Measurements from ENCODE around the gene RINL.

Gene RINL

GRCh38 chr19:38877781-38878574, at the start of gene RINL:
TSS of gene RINL (minus strand) at chr19:38878275. CDS start at chr19:38876742, 1,533 bp downstream.
- DNase-seq (ENCODE audit: low read depth): no peak

GRCh38 chr19:38924388-38924787, 46.3 kb upstream of the RINL start:
- no peak for DNase-seq (ENCODE audit: low read depth)

GRCh38 chr19:38922482-38922881, 44.4 kb upstream of the RINL start:
- no peak for DNase-seq (ENCODE audit: low read depth)

GRCh38 chr19:38921420-38922274, 43.6 kb upstream of the RINL start:
- no peak for DNase-seq (ENCODE audit: low read depth)

GRCh38 chr19:38920602-38921419, 42.7 kb upstream of the RINL start:
- DNase-seq (ENCODE audit: low read depth): no peak

- DNase-seq (ENCODE audit: low read depth): no peak
Observed at GRCh38 chr19:38919837-38920601, 41.9 kb upstream of the RINL start.

- DNase-seq (ENCODE audit: low read depth): no peak
Observed at GRCh38 chr19:38918526-38918925, 40.5 kb upstream of the RINL start.

- DNase-seq (ENCODE audit: low read depth): no peak
Observed at GRCh38 chr19:38917921-38918491, 39.9 kb upstream of the RINL start.

GRCh38 chr19:38917516-38917915, 39.4 kb upstream of the RINL start:
- DNase-seq (ENCODE audit: low read depth): no peak

GRCh38 chr19:38915329-38916321, 37.5 kb upstream of the RINL start:
- DNase-seq (ENCODE audit: low read depth): no peak

- no peak for DNase-seq (ENCODE audit: low read depth)
Observed at GRCh38 chr19:38913958-38914357, 35.9 kb upstream of the RINL start.

GRCh38 chr19:38912600-38913514, 34.8 kb upstream of the RINL start:
- DNase-seq (ENCODE audit: low read depth): no peak

GRCh38 chr19:38911388-38912001, 33.4 kb upstream of the RINL start:
- no peak for DNase-seq (ENCODE audit: low read depth)

GRCh38 chr19:38910488-38910887, 32.4 kb upstream of the RINL start:
- no peak for DNase-seq (ENCODE audit: low read depth)

- DNase-seq (ENCODE audit: low read depth): no peak
Observed at GRCh38 chr19:38908911-38909310, 30.8 kb upstream of the RINL start.

GRCh38 chr19:38907670-38908069, 29.6 kb upstream of the RINL start:
- no peak for DNase-seq (ENCODE audit: low read depth)

GRCh38 chr19:38907227-38907626, 29.2 kb upstream of the RINL start:
- no peak for DNase-seq (ENCODE audit: low read depth)

GRCh38 chr19:38905620-38906019, 27.5 kb upstream of the RINL start:
- DNase-seq (ENCODE audit: low read depth): no peak
